A673 (cell line): ENCODE measurements around the gene ARHGEF26. TPM values are rescaled to one million over a fixed set of nuclear protein-coding genes. Genes with fewer than 3 reads are reported as not detected.

Experiments used
- BruUV-seq: library from RNA; stranded (reverse); fragments of 400-500 nt; replicated peaks from 2 replicates; lab custom pipeline; 2021; lab: Mats Ljungman, UMichigan
- CTCF ChIA-PET: fragments of 300-600 bp; sonication (Branson Sonifier 250); formaldehyde crosslinking; loops from one replicate; lab custom pipeline; 2022; ENCODE audit warnings: antibody characterized with exemption; lab: Charles Lee
- POLR2A ChIA-PET: fragments of 300-600 bp; sonication (Branson Sonifier 250); formaldehyde crosslinking; loops from one replicate; lab custom pipeline; 2022; ENCODE audit warnings: antibody characterized with exemption; ENCODE audit not compliant: low non-redundant PET; lab: Charles Lee
- DNase-seq: peaks from one replicate; pipeline ENCODE4 v3.0.0-alpha.2; 2015; ENCODE audit warnings: low spot score
- H3K27ac ChIP-seq: fragments of 200-600 bp; sonication (generic); 2 replicates; pipeline ENCODE4 v1.5.1; 2016; ENCODE audit warnings: mixed run types, low read depth, mild to moderate bottlenecking, mixed read lengths, antibody characterized with exemption, low read length; ENCODE audit not compliant: poor library complexity, severe bottlenecking
- H3K27me3 ChIP-seq: fragments of 200-600 bp; sonication (generic); replicated peaks from 2 replicates; pipeline ENCODE4 v1.6.1; 2017; ENCODE audit warnings: mixed run types, low read depth, mild to moderate bottlenecking, mixed read lengths, antibody characterized with exemption, low read length; ENCODE audit not compliant: insufficient read depth, poor library complexity
- H3K36me3 ChIP-seq: fragments of 200-600 bp; sonication (generic); 2 replicates; pipeline ENCODE4 v1.6.1; 2016; ENCODE audit warnings: mixed run types, mild to moderate bottlenecking, mixed read lengths, antibody characterized with exemption, low read length; ENCODE audit not compliant: insufficient read depth, poor library complexity, severe bottlenecking
- H3K4me1 ChIP-seq: fragments of 200-600 bp; sonication (generic); 2 replicates; pipeline ENCODE4 v1.6.1; 2017; ENCODE audit warnings: mixed run types, mild to moderate bottlenecking, mixed read lengths, antibody characterized with exemption, low read length; ENCODE audit not compliant: insufficient read depth, poor library complexity, severe bottlenecking
- H3K4me3 ChIP-seq: fragments of 200-600 bp; sonication (generic); 2 replicates; pipeline ENCODE4 v1.5.1; 2016; ENCODE audit warnings: low read depth, mixed run types, mild to moderate bottlenecking, mixed read lengths, low read length; ENCODE audit not compliant: poor library complexity, severe bottlenecking
- H3K9me3 ChIP-seq: fragments of 200-600 bp; sonication (generic); 2 replicates; pipeline ENCODE4 v1.6.1; 2016; ENCODE audit warnings: mixed run types, low read depth, mild to moderate bottlenecking, mixed read lengths, antibody characterized with exemption, low read length; ENCODE audit not compliant: poor library complexity, severe bottlenecking
- CTCF ChIP-seq: fragments of 300-800, 200-600 bp; sonication (generic); conservative IDR thresholded peaks from 2 replicates; pipeline ENCODE4 v1.5.1; 2017; ENCODE audit warnings: low read depth, mild to moderate bottlenecking, antibody characterized with exemption, low read length, moderate library complexity, mixed read lengths
- EZH2 ChIP-seq: fragments of 200-600 bp; sonication (generic); IDR thresholded peaks from 2 replicates; pipeline ENCODE4 v1.6.1; 2017; ENCODE audit warnings: borderline replicate concordance, low read depth, mild to moderate bottlenecking, mixed read lengths, antibody characterized with exemption, low read length; ENCODE audit not compliant: poor library complexity, severe bottlenecking
- intact Hi-C: fragments of 100-400 bp; cut with micrococcal nuclease; formaldehyde crosslinking; loops from one replicate; pipeline ENCODE4 v1.10.0; 2022; ENCODE audit not compliant: unreplicated experiment
- total RNA-seq: library from RNA; stranded (reverse); gene quantifications from 2 replicates; pipeline ENCODE4 v1.2.3, GENCODE V29; 2021

The ARHGEF26 gene
- total RNA-seq, 1 experiment from 2014 or later: 15.9 TPM

DNA sequence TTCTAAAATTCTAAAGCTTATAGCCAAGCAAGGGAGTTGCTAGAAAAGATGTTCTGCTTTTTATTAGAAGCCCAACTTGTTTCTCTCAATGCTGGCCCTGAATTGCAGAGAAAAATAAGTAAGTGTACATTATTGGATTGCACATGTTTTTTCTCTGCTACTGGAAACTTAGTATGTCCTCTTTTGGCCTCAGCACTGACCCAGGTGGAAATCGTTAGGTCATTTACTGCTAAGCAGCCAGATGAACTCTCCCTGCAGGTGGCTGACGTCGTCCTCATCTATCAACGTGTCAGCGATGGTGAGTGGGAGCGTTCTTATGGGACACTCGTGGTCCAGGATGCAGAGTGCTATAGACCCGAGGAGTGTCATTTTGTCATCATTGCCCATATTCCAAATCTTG lies 133.3 kb downstream of the ARHGEF26 start:
- ChIA-PET CTCF (interaction anchor here (1.2 kb wide), 1 partner anchor 257 kb away, joined by 3 read pairs; no protein-coding TSS in a partner anchor), POLR2A (no interaction called here)
- no peak overlapping the region for H3K27ac ChIP-seq
- no peak overlapping the region for H3K4me3 ChIP-seq
- H3K36me3 ChIP-seq: peaks cover 31% of the 10 kb centered on the region
- H3K27me3 ChIP-seq: no peaks in the 10 kb centered on the region
- no peak for DNase-seq
- intact Hi-C loops: loop anchor here (5.0 to 10.0 kb wide), 2 partner anchors 212 to 1230 kb away; no protein-coding TSS in a partner anchor
- no TSS peak for BruUV-seq
- H3K9me3 ChIP-seq: no peaks in the 10 kb centered on the region
- H3K4me1 ChIP-seq: peaks cover 3% of the 10 kb centered on the region
- TF ChIP-seq CTCF: no peak
- no peak for TF ChIP-seq EZH2

GRCh38 chr3:154273381-154273780 lies 152.2 kb downstream of the ARHGEF26 start:
- DNase-seq: no peak

GRCh38 chr3:154274348-154274747 lies 153.2 kb downstream of the ARHGEF26 start:
- Histone ChIP-seq H3K9me3 (no peaks in the 10 kb centered on the region), H3K27me3 (no peaks in the 10 kb centered on the region), H3K4me1 (no peaks in the 10 kb centered on the region), H3K27ac (no peak overlapping the region), H3K36me3 (peaks cover 85% of the 10 kb centered on the region), H3K4me3 (no peak overlapping the region)
- intact Hi-C loops: no loop called here
- CTCF ChIA-PET: no interaction called here
- TF ChIP-seq CTCF: no peak
- BruUV-seq: no TSS peak
- no peak for DNase-seq
- POLR2A ChIA-PET: no interaction called here

More at GRCh38 chr3:154273381-154273780, 152.2 kb downstream of the ARHGEF26 start:
- H3K36me3 ChIP-seq: peaks cover 76% of the 10 kb centered on the region
- H3K27me3 ChIP-seq: no peaks in the 10 kb centered on the region
- no peak overlapping the region for H3K27ac ChIP-seq
- H3K4me3 ChIP-seq: no peak overlapping the region
- intact Hi-C loops: no loop called here
- no peaks in the 10 kb centered on the region for H3K9me3 ChIP-seq
- POLR2A ChIA-PET: no interaction called here
- no peaks in the 10 kb centered on the region for H3K4me1 ChIP-seq
- CTCF ChIA-PET: no interaction called here
- TF ChIP-seq CTCF (no peak), EZH2 (no peak)
- BruUV-seq: no TSS peak
